GM10266 (cell line): Measurements from ENCODE around the gene MYO18B.

Experiments used
- DNase-seq: peaks from one replicate; pipeline ENCODE4 v3.0.0; 2012; ENCODE audit errors: extremely low spot score
- CTCF ChIP-seq: IDR thresholded peaks from 2 replicates; pipeline ENCODE4 v1.5.1; 2012; ENCODE audit warnings: mild to moderate bottlenecking, low read depth; ENCODE audit not compliant: control insufficient read depth, insufficient read depth; ENCODE audit errors: missing control alignments

MYO18B gene

GRCh38 chr22:25697978-25698377 lies 44.0 kb upstream of the MYO18B start:
- DNase-seq = no peak
- TF ChIP-seq CTCF = no peak

GRCh38 chr22:25698461-25698860 lies 43.5 kb upstream of the MYO18B start:
- no peak for TF ChIP-seq CTCF
- no peak for DNase-seq

GRCh38 chr22:25698978-25699377 lies 43.0 kb upstream of the MYO18B start:
- no peak for TF ChIP-seq CTCF
- no peak for DNase-seq

GRCh38 chr22:25701056-25701780 lies 40.8 kb upstream of the MYO18B start:
- DNase-seq = no peak
- no peak for TF ChIP-seq CTCF

- DNase-seq = peak; percentile 19
- peak; percentile 48 for TF ChIP-seq CTCF
Measured at GRCh38 chr22:25702040-25702439, 39.9 kb upstream of the MYO18B start.

- TF ChIP-seq CTCF = no peak
Measured at GRCh38 chr22:25702571-25703167, 39.3 kb upstream of the MYO18B start.

GRCh38 chr22:25704701-25705100 lies 37.3 kb upstream of the MYO18B start:
- no peak for TF ChIP-seq CTCF
- DNase-seq = peak; percentile 11

More at GRCh38 chr22:25702571-25703167, 39.3 kb upstream of the MYO18B start:
- DNase-seq = peak; percentile 21
